Measurements from ENCODE around the gene KRT4. TPM values are rescaled to one million over a fixed set of nuclear protein-coding genes. Genes with fewer than 3 reads are reported as not detected.

KRT4 gene
- total RNA-seq, 1 donor from 2014 or later: not detected

GRCh38 chr12:52836491-52837412 lies 22.8 kb upstream of the KRT4 start:
- peaks cover 42% of the 10 kb centered on the region for H3K4me1 Mint-ChIP-seq
- H3K36me3 Mint-ChIP-seq: no peaks in the 10 kb centered on the region
- H3K27ac Mint-ChIP-seq: peak overlapping the region; percentile 91
- H3K9ac ChIP-seq: no peak overlapping the region
- H2AFZ ChIP-seq (replicated peaks): no peak overlapping the region
- no peaks in the 10 kb centered on the region for H3K36me3 ChIP-seq
- no peaks in the 10 kb centered on the region for H3K27me3 ChIP-seq
- H3K9me3 Mint-ChIP-seq: no peaks in the 10 kb centered on the region
- H3K27me3 Mint-ChIP-seq (ENCODE audit: insufficient read depth, low read depth): peaks cover 14% of the 10 kb centered on the region
- H4K20me1 ChIP-seq (ENCODE audit: low read depth): no peaks in the 10 kb centered on the region
- H3K4me2 ChIP-seq: no peak overlapping the region
- H3K9me3 ChIP-seq (ENCODE audit: low read depth): no peaks in the 10 kb centered on the region
- no peaks in the 10 kb centered on the region for H3K79me2 ChIP-seq (ENCODE audit: low read depth)
- H3K4me1 ChIP-seq: peaks cover 5% of the 10 kb centered on the region
- H3K4me3 Mint-ChIP-seq: no peak overlapping the region
- TF ChIP-seq EZH2 (IDR thresholded peaks at IDR 0.05): no peak
- TF ChIP-seq EZH2phosphoT487 (IDR thresholded peaks at IDR 0.05): no peak
- no peak overlapping the region for H3K27ac ChIP-seq
- H3K4me3 ChIP-seq: no peak overlapping the region
- H3F3A ChIP-seq (ENCODE audit: low read depth): no peaks in the 10 kb centered on the region
- DNase-seq (ENCODE audit: low spot score): no peak

- DNase-seq (ENCODE audit: low spot score): no peak
- Histone ChIP-seq H3K4me1 (peaks cover 5% of the 10 kb centered on the region), H3K9ac (no peak overlapping the region), H3K27me3 (no peaks in the 10 kb centered on the region), H2AFZ (replicated peaks) (no peak overlapping the region), H3F3A (ENCODE audit: low read depth) (no peaks in the 10 kb centered on the region), H3K27ac (no peak overlapping the region), H3K9me3 (ENCODE audit: low read depth) (no peaks in the 10 kb centered on the region), H3K79me2 (ENCODE audit: low read depth) (no peaks in the 10 kb centered on the region), H4K20me1 (ENCODE audit: low read depth) (no peaks in the 10 kb centered on the region), H3K4me2 (no peak overlapping the region), H3K36me3 (no peaks in the 10 kb centered on the region), H3K4me3 (no peak overlapping the region)
- Mint-ChIP-seq H3K9me3 (no peaks in the 10 kb centered on the region), H3K4me3 (no peak overlapping the region), H3K27me3 (ENCODE audit: insufficient read depth, low read depth) (peaks cover 14% of the 10 kb centered on the region), H3K4me1 (peaks cover 42% of the 10 kb centered on the region), H3K36me3 (no peaks in the 10 kb centered on the region), H3K27ac (peak overlapping the region; percentile 91)
- TF ChIP-seq EZH2phosphoT487 (IDR thresholded peaks at IDR 0.05): no peak
- TF ChIP-seq CTCF (IDR thresholded peaks at IDR 0.05): no peak
- no peak for TF ChIP-seq EZH2 (IDR thresholded peaks at IDR 0.05)
Observed at GRCh38 chr12:52836042-52836466, 22.1 kb upstream of the KRT4 start.

GRCh38 chr12:52835271-52836041 lies 21.5 kb upstream of the KRT4 start:
- peak overlapping the region; percentile 91 for H3K27ac Mint-ChIP-seq
- TF ChIP-seq EZH2phosphoT487 (IDR thresholded peaks at IDR 0.05) (no peak), EZH2 (IDR thresholded peaks at IDR 0.05) (no peak), CTCF (IDR thresholded peaks at IDR 0.05) (no peak)
- Histone ChIP-seq H4K20me1 (ENCODE audit: low read depth) (no peaks in the 10 kb centered on the region), H3K36me3 (no peaks in the 10 kb centered on the region), H2AFZ (replicated peaks) (no peak overlapping the region), H3K27me3 (no peaks in the 10 kb centered on the region), H3K4me3 (no peak overlapping the region), H3K9ac (no peak overlapping the region), H3K4me2 (no peak overlapping the region), H3F3A (ENCODE audit: low read depth) (no peaks in the 10 kb centered on the region), H3K79me2 (ENCODE audit: low read depth) (no peaks in the 10 kb centered on the region), H3K4me1 (peaks cover 5% of the 10 kb centered on the region), H3K27ac (no peak overlapping the region), H3K9me3 (ENCODE audit: low read depth) (no peaks in the 10 kb centered on the region)
- H3K36me3 Mint-ChIP-seq: no peaks in the 10 kb centered on the region
- peaks cover 14% of the 10 kb centered on the region for H3K27me3 Mint-ChIP-seq (ENCODE audit: insufficient read depth, low read depth)
- H3K9me3 Mint-ChIP-seq: no peaks in the 10 kb centered on the region
- no peak for DNase-seq (ENCODE audit: low spot score)
- no peak overlapping the region for H3K4me3 Mint-ChIP-seq
- peaks cover 42% of the 10 kb centered on the region for H3K4me1 Mint-ChIP-seq

Data from neural progenitor cell (in vitro differentiated cells).